OCI-LY3 (cell line): ENCODE measurements around the gene NOCT.

ENCODE experiments used
- CTCF ChIP-seq: fragments of 200-600, 300-600 bp; sonication (generic); IDR thresholded peaks from 2 replicates; pipeline ENCODE4 v1.5.1; 2014; ENCODE audit warnings: antibody characterized with exemption, low read length, low read depth
- EZH2phosphoT487 ChIP-seq: fragments of 200-600 bp; shearing (Covaris generic); IDR thresholded peaks from 2 replicates; pipeline ENCODE4 v1.6.1; 2018; ENCODE audit warnings: antibody characterized with exemption, mixed run types, low read depth

DNA sequence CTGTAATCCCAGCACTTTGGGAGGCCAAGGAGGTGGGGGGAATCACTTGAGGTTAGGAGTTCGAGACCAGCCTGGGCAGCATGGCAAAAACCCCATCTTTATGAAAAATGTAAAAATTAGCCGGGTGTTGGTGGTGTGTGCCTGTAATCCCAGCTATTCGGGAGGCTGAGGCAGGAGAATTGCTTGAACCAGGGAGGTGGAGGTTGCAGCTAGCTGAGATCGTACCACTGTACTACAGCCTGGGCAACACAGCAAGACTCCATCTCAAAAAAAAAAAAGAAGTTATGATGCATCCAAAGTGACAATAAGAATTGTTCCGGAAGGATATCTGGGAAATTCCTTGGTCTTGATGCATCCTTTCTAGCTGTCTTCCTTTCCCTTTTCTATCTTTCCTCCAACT, 7.3 kb downstream of the NOCT start:
- TF ChIP-seq CTCF = no peak
- no peak for TF ChIP-seq EZH2phosphoT487
